ENCODE measurements around the gene TECPR1.

TECPR1 gene

GRCh38 chr7:98242342-98242741, 9.7 kb downstream of the TECPR1 start:
- no peak for DNase-seq

GRCh38 chr7:98241674-98242241, 10.3 kb downstream of the TECPR1 start:
- no peak for DNase-seq

- no peak for DNase-seq
Observed at GRCh38 chr7:98240961-98241673, 10.9 kb downstream of the TECPR1 start.

GRCh38 chr7:98238976-98239375, 13.1 kb downstream of the TECPR1 start:
- no peak for DNase-seq

- DNase-seq, result no peak
Observed at GRCh38 chr7:98238076-98238475, 14.0 kb downstream of the TECPR1 start.

- no peak for DNase-seq
Observed at GRCh38 chr7:98236355-98237185, 15.5 kb downstream of the TECPR1 start.

GRCh38 chr7:98235901-98236300, 16.1 kb downstream of the TECPR1 start:
- no peak for DNase-seq

GRCh38 chr7:98234429-98235147, 17.4 kb downstream of the TECPR1 start:
- DNase-seq, result no peak

- DNase-seq, result no peak
Observed at GRCh38 chr7:98233219-98234070, 18.6 kb downstream of the TECPR1 start.

GRCh38 chr7:98232799-98233198, 19.2 kb downstream of the TECPR1 start:
- no peak for DNase-seq

- DNase-seq, result no peak
Observed at GRCh38 chr7:98232263-98232585, 19.8 kb downstream of the TECPR1 start.

GRCh38 chr7:98231493-98232262, 20.4 kb downstream of the TECPR1 start:
- no peak for DNase-seq

- DNase-seq, result no peak
Observed at GRCh38 chr7:98230746-98231471, 21.1 kb downstream of the TECPR1 start.

GRCh38 chr7:98229991-98230745, 21.9 kb downstream of the TECPR1 start:
- DNase-seq, result no peak

GRCh38 chr7:98229441-98229840, 22.6 kb downstream of the TECPR1 start:
- no peak for DNase-seq

GRCh38 chr7:98228801-98229200, 23.2 kb downstream of the TECPR1 start:
- no peak for DNase-seq

GRCh38 chr7:98227939-98228338, 24.1 kb downstream of the TECPR1 start:
- DNase-seq, result no peak

GRCh38 chr7:98225913-98226614, 26.0 kb downstream of the TECPR1 start:
- DNase-seq, result no peak

GRCh38 chr7:98224701-98225181, 27.3 kb downstream of the TECPR1 start:
- DNase-seq, result no peak

Measured in CD4-positive, alpha-beta T cell treated with Interferon gamma for 1 hour (primary cell).